ENCODE results near the gene ASB7.
"Not testable (repeated sequence)": the region's sequence is repeated elsewhere in the genome, so short reads cannot be mapped to it uniquely, and the experiment has no call there.

The ASB7 gene, protein sequence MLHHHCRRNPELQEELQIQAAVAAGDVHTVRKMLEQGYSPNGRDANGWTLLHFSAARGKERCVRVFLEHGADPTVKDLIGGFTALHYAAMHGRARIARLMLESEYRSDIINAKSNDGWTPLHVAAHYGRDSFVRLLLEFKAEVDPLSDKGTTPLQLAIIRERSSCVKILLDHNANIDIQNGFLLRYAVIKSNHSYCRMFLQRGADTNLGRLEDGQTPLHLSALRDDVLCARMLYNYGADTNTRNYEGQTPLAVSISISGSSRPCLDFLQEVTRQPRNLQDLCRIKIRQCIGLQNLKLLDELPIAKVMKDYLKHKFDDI

DNA sequence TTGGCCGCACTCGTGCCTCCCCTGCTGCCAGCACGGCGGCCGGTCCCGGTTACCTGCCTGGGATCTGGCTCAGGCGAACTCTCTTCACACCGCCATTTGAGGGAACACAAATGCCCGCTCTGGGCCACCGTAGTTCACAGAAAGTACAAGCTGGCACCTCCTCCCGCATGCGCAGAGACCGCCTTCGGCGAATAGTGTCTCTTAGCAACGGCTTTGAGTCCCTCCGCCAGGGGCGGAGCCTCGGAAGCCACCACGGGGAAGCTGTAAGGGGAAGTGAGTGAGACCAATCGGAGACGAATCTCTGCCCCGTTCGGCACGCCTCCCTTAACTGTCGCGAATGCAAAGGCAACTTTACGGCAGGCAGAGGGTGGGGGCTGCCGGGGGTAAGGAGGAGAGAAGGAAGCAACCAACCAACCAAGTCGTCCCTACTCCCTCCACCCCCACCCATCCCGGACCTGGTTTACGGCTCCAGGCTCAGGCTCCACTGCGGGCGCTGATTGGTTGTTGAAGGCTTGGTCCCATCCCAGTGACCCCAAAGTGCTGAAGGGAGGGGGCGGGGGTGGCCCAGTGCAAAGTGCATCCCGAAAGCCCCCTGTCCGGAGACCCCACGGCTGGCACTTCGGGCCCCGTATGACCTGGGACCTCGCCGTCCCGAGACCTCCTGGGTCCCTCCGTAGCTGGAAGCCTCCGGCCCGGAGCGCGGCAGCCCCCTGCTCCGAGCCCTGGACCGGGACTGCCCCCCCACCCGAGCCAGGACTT, at the start of gene ASB7, which contains the start of gene LINS1:
ASB7 (plus strand) TSS at position 526 of the 759 bp plus-strand sequence. CDS start 9,628 bp downstream, outside the sequence.
LINS1 (minus strand) TSS at position 121 of the 759 bp plus-strand sequence. CDS start 21,342 bp downstream, outside the sequence.
- DNase-seq: peak; percentile 100

DNA sequence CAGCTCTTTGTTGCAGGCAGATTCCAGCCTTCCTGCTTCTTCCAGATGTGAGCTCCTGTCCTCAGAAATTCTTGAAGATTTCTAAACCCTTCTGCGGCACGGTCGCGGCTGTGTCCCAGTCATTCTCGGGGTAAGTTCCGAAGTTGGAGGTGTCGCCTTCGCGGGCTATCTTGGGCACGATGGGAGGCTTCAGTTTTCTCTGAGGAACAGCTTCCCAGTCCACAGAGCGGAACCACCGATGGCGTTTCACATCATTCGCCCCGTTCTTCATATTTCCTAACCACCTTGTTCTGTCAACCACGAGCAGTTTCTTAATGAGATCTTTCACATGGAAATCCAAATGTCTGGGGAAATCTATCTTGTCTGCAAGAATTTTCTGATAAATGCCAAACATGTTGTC, 48.9 kb upstream of the ASB7 start:
- no peak for DNase-seq

DNA sequence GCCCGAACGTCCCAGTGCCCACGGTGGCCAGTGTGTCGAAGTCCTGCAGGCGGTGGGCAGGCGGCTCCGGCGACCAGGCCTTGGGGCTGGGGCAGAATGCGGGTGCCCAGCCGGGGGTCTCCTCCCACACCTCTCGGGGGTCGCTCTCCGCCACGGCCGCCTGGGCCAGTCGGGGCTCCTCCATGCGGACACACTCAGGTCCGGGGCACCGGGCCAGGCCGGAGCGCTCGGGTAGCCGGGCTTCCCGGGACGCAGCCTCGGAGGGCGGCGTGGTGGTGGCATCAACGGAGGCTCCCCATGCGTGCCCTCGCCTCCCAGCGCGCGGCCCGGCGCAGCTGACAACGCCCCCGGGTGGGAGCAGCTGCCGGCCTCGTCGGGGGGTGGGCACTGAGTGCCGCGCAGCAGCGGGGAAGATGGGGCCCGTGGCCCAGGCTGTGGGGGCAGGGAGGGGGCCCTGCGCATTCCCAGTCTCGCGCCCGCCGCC, 43.6 kb upstream of the ASB7 start:
- no peak for DNase-seq

DNA sequence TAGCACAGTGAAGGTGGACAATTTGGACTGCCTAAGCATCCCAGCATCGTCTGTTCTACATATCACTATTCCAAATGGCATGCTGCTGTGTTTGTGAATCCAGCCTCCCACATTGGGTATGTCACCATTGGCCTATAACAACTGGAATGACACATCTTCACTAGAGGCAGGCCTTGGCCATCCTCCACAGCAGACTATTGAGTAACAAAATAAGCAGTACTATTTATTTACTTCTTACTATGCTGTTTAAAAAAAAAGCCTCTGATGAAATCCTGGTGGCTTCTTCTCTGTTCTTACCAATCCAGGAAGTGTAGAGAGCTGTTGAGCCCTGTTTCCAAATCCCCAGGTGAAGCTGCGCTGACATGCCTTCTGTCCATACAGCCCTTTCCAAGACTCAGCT, 43.1 kb upstream of the ASB7 start:
- DNase-seq: peak; percentile 68

DNA sequence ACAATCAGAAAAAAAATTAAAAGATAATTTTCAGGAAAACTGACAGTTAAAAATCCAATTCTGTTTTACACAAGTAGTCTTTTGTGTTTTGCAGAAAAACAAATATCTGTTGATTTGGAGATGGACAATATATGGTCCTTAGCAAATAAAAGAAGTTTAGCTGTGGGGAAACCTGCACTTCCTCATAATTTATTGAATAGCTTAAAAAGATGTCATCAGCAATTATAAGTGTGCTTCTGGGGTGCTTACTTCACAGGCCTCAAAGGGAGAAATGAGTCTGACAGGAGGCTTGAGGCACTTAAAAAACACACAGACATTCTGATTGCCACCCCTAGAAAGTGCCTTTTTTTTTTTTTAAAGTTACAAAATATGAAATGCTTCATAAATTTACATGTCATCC, 42.1 kb upstream of the ASB7 start:
- DNase-seq: peak; percentile 28

DNA sequence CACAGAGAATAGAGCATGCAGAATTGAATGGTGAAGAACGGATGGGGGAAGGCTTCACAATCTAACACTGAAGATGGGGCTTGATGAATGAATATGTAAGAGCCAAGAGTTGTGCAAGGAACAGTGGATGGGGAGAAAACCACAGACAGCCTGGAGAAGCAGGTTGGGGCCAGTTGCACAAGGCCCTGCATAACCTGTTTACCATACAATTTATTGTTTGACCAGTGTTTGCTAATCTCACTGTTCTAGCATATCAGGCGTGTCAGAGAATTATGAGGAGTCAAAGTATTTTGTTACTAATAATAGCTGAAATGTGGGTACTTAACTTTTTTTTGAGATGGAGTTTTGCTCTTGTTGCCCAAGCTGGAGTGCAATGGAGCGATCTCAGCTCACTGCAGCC, 36.8 kb upstream of the ASB7 start:
- no peak for DNase-seq

DNA sequence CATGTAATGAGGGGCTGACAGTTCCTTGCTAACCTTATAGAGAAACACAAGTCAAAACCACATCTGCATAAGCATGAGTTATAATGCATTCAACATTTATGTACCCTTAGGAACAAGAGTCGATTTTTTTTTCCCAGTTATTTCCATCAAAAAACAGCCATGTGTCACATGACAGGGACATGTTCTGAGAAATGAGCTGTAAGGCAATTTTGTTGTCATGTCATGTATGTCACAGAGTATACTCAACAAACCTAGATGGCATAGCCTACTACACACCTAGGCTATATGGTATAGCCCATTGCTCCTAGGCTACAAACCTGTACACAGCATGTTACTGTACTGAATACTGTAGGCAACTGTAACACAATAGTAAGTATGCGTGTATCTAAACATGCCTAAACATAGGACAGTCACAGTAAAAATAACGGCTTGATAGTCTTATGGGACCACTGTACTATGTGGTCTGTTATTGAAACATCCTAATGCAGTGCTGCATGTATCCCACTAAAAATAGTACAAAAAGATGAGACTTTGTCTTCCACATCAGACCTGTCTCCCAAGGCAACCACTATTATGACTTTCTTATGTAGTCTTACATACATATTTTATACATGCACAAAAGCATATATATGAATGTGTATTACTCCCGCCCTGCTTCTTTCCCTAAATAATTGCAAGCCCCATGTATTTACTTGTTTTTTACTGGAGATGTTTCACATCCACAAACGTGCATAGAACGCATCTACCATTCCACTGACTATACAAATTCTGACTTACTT, 35.4 kb upstream of the ASB7 start:
- DNase-seq: no peak

DNA sequence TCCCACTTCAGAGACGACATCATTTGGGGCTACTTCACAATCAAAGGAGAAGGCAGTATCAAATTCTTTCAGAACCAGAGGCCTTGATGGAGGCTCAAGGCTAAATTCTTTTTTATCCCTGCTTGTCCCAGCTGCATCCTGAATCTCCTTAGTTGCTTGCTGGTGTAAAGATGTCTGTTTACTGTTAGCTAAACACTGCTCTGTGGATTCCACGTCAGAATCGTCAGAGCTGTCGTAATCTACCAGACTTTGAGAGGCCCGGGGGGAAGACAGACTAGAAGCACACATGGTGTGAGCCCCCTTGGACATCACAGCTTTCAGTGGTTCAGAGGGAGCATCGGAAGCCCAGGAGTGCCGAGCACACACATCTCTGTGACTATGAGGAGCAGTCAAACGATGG, 33.0 kb upstream of the ASB7 start:
- no peak for DNase-seq

DNA sequence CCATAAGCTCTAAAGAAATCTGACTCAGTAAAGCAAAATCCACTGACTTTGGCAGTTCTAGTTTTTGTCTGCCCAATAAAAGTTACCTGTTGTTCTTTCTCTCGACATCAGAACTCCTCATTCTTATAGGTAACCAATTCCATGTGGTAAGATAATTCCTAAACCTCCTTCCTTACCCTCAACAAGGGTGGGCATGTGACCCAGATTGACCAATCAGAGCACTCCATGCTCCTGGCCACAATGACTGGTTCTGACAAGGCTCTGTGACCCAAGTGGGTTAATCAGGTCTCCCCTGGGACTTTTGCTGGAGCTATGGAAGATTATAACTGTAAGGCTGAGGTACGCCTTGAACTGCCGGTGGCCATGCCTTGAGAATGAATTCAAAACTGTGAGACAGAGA, 32.1 kb upstream of the ASB7 start:
- DNase-seq: no peak

DNA sequence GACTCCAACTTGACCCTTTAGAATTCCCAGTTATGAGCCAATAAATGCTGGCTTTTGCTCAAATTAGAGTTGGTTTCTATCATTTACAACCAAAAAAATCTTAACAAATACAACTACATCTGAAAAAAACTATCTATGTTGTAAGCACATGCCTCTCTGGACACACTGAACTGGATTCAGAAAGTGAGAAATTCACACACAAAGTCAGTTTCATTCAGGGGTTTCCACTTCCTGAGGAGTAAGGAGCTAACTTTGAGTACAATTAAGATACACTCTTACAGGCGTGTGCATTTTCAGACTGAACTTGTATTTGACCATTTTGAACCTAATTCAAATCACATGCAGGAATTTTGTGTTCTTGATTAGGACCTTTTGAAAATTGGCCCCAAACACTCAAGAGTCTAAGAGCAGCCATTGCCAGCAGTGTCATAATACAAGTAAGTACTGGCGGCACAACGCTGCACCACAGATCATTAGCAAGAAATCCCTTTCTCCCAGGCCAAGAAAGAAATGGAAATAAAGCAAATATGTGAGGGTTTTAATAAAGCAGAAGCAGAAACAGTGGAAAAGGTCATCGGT, 31.6 kb upstream of the ASB7 start:
- no peak for DNase-seq

DNA sequence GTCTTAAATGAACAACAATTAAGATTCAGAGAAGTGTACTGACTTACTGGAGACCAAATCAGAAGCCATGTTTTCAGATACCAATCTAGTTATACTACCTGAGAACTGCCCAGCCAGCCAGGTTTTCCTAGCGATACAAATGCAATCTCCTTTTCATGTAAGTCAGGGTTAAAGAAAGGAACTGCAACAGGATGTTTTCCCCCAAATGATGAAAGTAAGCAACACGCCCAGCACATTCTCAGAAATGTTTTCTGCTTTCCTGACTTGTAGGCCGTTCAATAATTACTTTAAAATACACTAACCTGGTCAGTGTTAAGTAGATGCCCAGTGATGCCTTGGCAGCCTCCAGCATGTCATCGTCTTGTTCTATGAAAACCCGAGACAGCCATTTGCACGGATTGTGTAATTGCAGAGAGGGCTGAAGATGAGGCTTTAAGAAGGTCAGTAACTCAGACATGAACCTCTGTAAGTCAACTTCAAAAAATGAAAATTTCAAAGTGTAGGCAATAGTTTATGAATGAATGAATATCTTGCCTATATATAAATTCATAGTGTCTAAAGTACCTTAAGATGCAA, 30.7 kb upstream of the ASB7 start:
- no peak for DNase-seq

DNA sequence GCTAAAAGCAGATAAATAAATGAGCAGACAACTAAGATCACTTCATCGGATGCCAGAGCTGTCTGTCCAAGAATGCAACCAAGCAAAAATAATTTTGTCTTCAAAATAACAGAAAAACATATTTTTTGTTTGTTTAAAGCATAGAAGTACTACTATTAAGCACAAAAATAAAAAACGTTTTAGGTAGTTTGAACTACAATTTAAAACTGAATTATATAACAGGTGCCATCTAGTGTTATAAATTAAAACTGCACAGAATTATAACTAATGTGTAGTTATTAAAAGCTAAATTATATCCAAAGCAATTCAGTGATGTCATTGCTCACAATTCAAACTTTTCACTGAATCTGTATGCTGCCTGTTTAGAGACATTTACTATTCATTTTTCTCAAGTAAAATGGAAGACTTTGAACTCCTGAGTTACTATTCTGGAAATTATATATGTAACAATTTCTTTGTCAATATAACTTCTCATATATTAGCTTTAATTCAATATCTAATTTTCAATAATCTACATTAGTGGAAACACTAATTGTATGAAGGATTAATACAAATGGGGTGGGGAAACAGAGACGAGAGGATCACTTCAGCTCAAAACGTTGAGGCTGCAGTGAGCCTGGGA, 29.9 kb upstream of the ASB7 start:
- peak; percentile 67 for DNase-seq

DNA sequence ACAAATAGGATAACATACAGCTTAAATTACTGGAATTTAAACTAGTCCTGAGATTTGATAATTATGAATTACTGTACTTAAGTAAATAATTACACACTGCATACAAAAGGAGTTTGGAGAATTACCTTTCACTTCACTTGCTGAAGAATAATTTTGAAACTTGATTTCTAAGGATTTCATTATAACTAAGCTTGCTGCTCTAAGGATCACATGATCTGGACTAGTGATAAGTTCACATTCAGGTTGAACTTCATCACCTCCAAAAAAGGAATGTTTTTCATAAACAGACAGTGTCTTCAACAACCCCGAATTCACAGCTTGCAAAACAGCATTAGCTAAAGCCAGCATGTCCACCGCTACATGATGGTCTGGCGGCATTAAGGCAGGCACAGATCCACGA, 28.9 kb upstream of the ASB7 start:
- DNase-seq: no peak

DNA sequence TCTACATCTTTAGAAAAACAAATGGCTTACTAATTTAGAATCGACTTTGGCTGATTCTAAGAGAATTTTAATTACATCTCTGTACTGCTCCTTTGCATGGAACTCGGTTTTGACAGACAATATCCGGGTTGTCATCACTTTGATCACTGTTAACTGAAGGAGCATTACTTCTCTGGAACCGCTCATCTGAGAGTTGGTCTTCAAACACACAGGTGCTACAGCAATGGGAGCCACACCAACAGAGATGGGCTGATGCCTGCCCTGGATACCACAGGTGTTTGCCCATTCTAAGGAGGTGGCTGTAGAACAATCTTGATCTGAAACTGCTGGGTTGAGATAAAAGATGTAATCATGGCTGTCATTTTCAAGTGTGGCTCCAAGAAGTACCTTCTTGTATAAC, 22.0 kb upstream of the ASB7 start:
- DNase-seq: no peak

DNA sequence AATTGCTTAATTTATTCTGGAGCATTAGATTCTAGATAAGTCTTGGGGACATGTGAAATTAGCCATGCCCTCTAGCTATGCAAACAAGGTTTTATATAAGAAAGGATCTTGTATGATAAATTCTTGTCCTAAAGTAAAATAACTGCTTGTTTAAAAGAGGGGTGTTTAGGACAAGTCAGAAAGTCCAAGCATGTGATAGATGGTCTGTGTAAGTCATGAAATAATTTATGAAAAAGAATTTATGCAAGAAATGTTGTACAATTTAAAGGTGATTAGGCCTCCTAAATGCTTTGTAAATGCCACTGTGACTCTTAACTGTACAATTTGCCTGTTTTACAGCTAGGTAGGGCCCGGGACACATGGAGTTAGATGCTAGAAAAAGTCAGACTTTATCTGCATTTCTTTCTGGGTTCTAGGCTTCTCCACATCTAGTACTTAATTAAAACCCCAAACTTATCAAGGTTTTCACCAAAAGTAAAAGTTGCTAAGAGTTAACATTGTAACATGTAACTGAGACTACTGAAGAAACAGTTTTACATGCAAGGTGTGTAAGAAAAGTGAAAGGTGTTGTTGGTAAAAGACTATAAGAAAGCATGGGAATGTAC, 13.6 kb upstream of the ASB7 start:
- DNase-seq: peak; percentile 2

DNA sequence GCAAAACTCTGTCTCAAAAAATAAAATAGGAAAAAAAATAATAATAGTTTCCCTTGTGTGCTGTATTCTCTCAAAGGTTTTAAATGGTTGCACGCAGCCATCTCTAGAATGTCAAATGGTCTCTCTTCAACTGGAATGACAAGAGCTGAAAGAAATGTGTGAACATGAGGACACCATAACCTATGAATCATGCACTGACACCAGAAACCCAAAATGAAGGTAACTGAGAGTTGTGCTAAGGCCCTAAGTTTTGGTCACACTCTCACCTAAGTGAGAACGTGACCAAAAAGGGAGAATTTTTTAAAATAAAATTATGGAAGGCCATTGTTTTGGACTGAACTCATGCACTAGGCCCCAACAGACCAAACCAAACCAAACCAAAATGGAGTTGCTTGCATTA, 11.2 kb upstream of the ASB7 start:
- not testable (repeated sequence) for DNase-seq

DNA sequence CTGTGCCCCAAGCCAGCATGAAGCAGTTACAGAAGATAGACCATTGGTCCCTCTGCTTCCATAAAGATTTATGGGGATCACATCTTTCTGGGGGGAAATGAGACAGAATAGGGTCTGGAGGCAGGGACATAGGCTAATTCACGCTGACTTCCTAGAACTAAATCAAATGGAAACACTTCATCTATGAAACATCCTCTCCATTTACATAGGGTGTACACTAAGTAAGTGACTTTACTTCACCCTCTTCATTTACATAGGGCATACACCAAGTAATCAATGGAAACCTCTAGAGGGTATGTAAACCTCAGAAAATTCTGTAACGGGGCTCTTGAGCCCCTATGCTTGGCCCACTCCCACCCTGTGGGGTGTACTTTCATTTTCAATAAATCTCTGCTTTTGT, 10.6 kb upstream of the ASB7 start:
- DNase-seq: no peak

DNA sequence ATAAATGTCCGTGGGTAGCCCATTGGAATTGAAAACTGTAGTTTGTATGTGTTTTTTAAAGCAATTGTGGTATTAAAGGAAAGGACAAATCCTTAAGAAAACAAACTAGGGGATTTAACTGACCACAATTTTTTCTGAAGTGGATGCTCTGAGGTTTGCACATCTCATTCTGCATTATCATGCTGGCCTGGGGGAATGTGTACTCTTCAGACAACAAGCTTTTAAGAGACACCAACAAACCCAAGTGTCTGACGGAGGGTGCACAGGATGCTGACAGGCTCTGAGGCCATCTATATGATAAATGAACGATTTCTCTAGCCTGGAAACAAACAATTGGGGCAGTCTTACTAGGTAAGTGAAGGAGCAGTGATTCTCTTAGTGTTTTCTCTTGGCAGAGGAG, 9.5 kb upstream of the ASB7 start:
- no peak for DNase-seq

DNA sequence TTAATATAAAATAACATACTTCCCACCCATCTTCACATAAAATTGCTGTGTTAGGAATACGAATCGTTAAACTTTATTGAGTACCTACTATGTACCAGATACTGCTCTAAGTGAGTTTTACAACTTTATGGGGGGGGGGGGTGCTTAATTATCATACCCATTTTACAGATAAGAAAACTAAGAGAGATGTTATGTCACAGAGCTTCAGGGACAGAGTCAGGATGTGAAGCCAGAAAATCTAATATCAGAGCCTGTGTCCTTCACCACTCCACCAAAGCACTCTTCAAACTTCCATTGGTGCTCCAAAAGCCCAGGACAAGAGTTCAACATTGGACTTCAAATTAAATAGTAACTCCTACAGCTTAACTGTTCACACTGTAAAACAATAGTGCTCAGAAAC, 9.0 kb upstream of the ASB7 start:
- DNase-seq: no peak

DNA sequence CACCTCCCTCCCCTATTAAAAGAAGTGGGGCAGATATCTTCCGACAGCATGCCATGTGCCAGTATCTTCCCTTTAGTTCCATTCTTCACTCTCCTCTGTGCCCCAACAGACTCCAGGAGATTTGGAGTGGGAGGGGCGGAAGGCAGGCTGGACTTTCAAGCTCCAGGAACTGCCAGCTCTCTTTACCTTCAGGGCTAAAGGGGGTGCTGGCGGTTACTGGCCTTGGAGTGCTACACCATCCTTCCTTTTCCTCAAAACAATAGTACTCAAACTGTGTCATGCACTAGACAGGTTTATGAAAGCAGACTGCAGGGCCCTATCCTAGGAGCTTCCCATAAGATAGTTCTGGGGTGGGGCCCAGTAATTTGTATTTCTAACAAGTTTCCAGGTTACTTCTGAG, 6.4 kb upstream of the ASB7 start:
- no peak for DNase-seq

DNA sequence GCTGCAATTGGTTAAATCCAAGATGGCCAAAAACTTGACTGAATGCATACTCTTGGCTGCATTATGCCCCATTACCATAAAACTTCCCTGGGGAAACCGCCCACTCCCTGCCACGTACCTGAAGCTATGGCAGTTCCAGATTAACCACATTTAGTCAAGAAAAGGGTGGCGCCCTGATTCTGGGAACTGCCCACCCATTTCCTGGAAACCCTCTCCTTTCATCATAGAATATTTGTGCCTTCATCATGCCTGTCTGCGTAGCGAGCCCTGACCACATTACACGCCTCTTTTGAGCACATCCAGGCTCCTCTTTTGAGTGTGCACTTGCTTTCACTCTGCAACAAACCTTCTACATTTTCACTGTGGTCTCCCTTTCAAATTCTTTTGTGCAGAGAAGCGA, 5.6 kb upstream of the ASB7 start:
- peak; percentile 64 for DNase-seq

DNA sequence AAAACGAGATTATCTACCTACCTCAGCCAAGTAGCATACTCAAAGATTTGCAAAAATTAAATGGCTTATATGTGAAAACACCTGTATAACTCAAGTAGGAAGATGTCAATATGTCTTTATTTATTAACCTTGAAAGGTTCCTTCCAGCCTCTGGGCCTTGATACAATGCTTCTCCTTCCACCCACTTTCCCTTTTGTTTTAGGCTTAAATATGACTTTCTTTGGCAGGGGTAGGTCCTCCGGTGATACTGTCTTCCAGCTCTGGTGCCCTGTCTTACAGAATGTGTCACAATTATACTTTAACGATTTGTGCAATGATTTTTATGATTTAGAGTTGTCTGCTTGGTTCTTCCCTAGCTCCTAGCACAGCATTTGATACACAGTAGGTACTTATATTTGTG, 4.5 kb upstream of the ASB7 start:
- DNase-seq: no peak

All from suppressor macrophage treated with lipopolysaccharide for 4 hours (primary cell).